Neural progenitor cell (in vitro differentiated cells): ENCODE results near the gene DNMT1. TPM values are rescaled to one million over a fixed set of nuclear protein-coding genes. Genes with fewer than 3 reads are reported as not detected.

Experiments
- DNase-seq: peaks from one replicate; pipeline ENCODE4 v3.0.0-alpha.2; 2016; ENCODE audit warnings: low spot score
- H2AFZ ChIP-seq: fragments of 200-600 bp; sonication (generic); replicated peaks from 2 replicates; pipeline ENCODE4 v1.6.1; 2016; ENCODE audit warnings: antibody characterized with exemption
- H3F3A ChIP-seq: fragments of 200-600 bp; sonication (generic); 2 replicates; pipeline ENCODE4 v1.6.1; 2016; ENCODE audit warnings: antibody characterized with exemption, low read depth
- H3K27ac ChIP-seq: fragments of 200-600 bp; sonication (generic); 2 replicates; pipeline ENCODE4 v1.5.1; 2016; ENCODE audit warnings: mild to moderate bottlenecking
- H3K27me3 ChIP-seq: fragments of 200-600 bp; sonication (generic); 2 replicates; pipeline ENCODE4 v1.6.1; 2016; ENCODE audit warnings: mild to moderate bottlenecking, moderate library complexity
- H3K36me3 ChIP-seq: fragments of 200-600 bp; sonication (generic); 2 replicates; pipeline ENCODE4 v1.5.1; 2016
- H3K4me1 ChIP-seq: fragments of 200-600 bp; sonication (generic); 2 replicates; pipeline ENCODE4 v1.6.1; 2016; ENCODE audit warnings: mixed run types
- H3K4me2 ChIP-seq: fragments of 200-600 bp; sonication (generic); 2 replicates; pipeline ENCODE4 v1.6.1; 2016
- H3K4me3 ChIP-seq: fragments of 200-600 bp; sonication (generic); 2 replicates; pipeline ENCODE4 v1.5.1; 2016
- H3K79me2 ChIP-seq: fragments of 200-600 bp; sonication (generic); 2 replicates; pipeline ENCODE4 v1.6.1; 2016; ENCODE audit warnings: low read depth
- H3K9ac ChIP-seq: fragments of 200-600 bp; sonication (generic); 2 replicates; pipeline ENCODE4 v1.6.1; 2016
- H3K9me3 ChIP-seq: fragments of 200-600 bp; sonication (generic); 2 replicates; pipeline ENCODE4 v1.5.1; 2016; ENCODE audit warnings: low read depth
- H4K20me1 ChIP-seq: fragments of 200-600 bp; sonication (generic); 2 replicates; pipeline ENCODE4 v1.6.1; 2016; ENCODE audit warnings: low read depth
- H3K27ac Mint-ChIP-seq: 3 replicates; pipeline ENCODE4 v1.8.0; 2021; ENCODE audit warnings: mixed read lengths
- H3K27me3 Mint-ChIP-seq: 2 replicates; pipeline ENCODE4 v1.8.0; 2022; ENCODE audit warnings: low read depth, mild to moderate bottlenecking, inconsistent platforms, moderate library complexity, mixed read lengths; ENCODE audit not compliant: insufficient read depth
- H3K36me3 Mint-ChIP-seq: 3 replicates; pipeline ENCODE4 v1.8.0; 2021; ENCODE audit warnings: mixed read lengths
- H3K4me1 Mint-ChIP-seq: 3 replicates; pipeline ENCODE4 v1.8.0; 2021; ENCODE audit warnings: mixed read lengths
- H3K4me3 Mint-ChIP-seq: 3 replicates; pipeline ENCODE4 v1.8.0; 2021; ENCODE audit warnings: mild to moderate bottlenecking, moderate library complexity, mixed read lengths
- H3K9me3 Mint-ChIP-seq: 3 replicates; pipeline ENCODE4 v1.8.0; 2020; ENCODE audit warnings: mixed read lengths
- EZH2 ChIP-seq: fragments of 200-600 bp; sonication (generic); IDR thresholded peaks from 2 replicates; pipeline ENCODE4 v1.6.1; 2017; ENCODE audit warnings: antibody characterized with exemption, mild to moderate bottlenecking, moderate library complexity
- EZH2phosphoT487 ChIP-seq: fragments of 200-600 bp; sonication (generic); IDR thresholded peaks from 2 replicates; pipeline ENCODE4 v1.6.1; 2017; ENCODE audit warnings: antibody characterized with exemption
- total RNA-seq: library from RNA; depleted of rRNA; stranded (reverse); fragments of >200 nt; gene quantifications from 2 replicates; pipeline ENCODE4 v1.2.3, GENCODE V29; 2015; ENCODE audit warnings: low replicate concordance
- TF ChIP-seq, protein P1 (sequence below): fragments of 200-600 bp; sonication (generic); IDR thresholded peaks from 2 replicates; pipeline ENCODE4 v1.5.1; 2017; ENCODE audit warnings: antibody characterized with exemption, mild to moderate bottlenecking

Gene DNMT1
- total RNA-seq, 1 donor from 2014 or later = 203 TPM

DNA sequence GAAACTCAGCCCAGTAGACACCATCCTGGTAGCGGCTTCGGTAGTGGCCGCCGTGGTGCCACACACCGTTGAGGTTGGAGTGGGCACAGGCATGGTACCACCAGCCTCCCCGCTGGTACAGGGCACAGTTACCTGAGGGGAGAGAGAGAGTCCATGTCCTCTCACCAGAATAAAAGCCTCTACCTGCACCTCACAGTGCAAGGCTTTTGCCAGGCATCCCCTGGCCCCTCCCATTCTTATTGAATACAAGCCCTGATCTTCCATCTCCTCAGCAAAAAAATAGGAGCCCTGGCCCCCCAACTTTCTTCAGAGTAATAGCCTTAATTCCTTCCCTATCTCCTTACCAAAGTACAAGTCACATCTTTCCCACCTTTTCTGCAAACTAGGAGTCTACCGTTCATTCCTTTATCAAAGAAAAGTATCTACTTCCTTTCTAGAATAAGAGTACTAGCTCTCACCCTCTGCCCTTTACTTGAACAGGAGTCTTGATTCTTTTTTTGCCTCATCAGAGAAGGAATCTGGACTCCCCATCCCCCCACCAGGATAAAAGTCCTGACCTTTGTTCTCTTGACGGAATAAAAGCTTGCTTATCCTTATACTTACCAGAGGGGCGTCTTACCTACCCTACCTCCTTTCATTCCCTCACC lies 102.0 kb downstream of the DNMT1 start:
- H3K4me1 ChIP-seq = no peaks in the 10 kb centered on the region
- no peak overlapping the region for H3K27ac Mint-ChIP-seq
- no peak for DNase-seq
- H3K9me3 ChIP-seq = no peaks in the 10 kb centered on the region
- H4K20me1 ChIP-seq = no peaks in the 10 kb centered on the region
- H3K27me3 Mint-ChIP-seq = peaks cover 19% of the 10 kb centered on the region
- H2AFZ ChIP-seq = no peak overlapping the region
- peaks cover 4% of the 10 kb centered on the region for H3K9me3 Mint-ChIP-seq
- no peaks in the 10 kb centered on the region for H3K4me1 Mint-ChIP-seq
- no peak overlapping the region for H3K4me3 ChIP-seq
- H3K9ac ChIP-seq = no peak overlapping the region
- no peak overlapping the region for H3K27ac ChIP-seq
- TF ChIP-seq EZH2 (no peak), EZH2phosphoT487 (no peak)
- TF ChIP-seq, protein P1, sequence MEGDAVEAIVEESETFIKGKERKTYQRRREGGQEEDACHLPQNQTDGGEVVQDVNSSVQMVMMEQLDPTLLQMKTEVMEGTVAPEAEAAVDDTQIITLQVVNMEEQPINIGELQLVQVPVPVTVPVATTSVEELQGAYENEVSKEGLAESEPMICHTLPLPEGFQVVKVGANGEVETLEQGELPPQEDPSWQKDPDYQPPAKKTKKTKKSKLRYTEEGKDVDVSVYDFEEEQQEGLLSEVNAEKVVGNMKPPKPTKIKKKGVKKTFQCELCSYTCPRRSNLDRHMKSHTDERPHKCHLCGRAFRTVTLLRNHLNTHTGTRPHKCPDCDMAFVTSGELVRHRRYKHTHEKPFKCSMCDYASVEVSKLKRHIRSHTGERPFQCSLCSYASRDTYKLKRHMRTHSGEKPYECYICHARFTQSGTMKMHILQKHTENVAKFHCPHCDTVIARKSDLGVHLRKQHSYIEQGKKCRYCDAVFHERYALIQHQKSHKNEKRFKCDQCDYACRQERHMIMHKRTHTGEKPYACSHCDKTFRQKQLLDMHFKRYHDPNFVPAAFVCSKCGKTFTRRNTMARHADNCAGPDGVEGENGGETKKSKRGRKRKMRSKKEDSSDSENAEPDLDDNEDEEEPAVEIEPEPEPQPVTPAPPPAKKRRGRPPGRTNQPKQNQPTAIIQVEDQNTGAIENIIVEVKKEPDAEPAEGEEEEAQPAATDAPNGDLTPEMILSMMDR = no peak
- peaks cover 36% of the 10 kb centered on the region for H3K27me3 ChIP-seq
- H3K4me3 Mint-ChIP-seq = no peak overlapping the region
- H3K79me2 ChIP-seq = no peaks in the 10 kb centered on the region
- H3K4me2 ChIP-seq = no peak overlapping the region
- H3K36me3 Mint-ChIP-seq = no peaks in the 10 kb centered on the region
- H3F3A ChIP-seq = no peaks in the 10 kb centered on the region
- H3K36me3 ChIP-seq = no peaks in the 10 kb centered on the region

GRCh38 chr19:10091895-10092641 lies 102.7 kb downstream of the DNMT1 start:
- H3K9me3 ChIP-seq = no peaks in the 10 kb centered on the region
- Mint-ChIP-seq H3K27me3 (peaks cover 26% of the 10 kb centered on the region), H3K4me3 (no peak overlapping the region), H3K36me3 (no peaks in the 10 kb centered on the region), H3K4me1 (no peaks in the 10 kb centered on the region), H3K27ac (no peak overlapping the region), H3K9me3 (peaks cover 6% of the 10 kb centered on the region)
- H3K27ac ChIP-seq = no peak overlapping the region
- no peak for DNase-seq
- H4K20me1 ChIP-seq = no peaks in the 10 kb centered on the region
- H3F3A ChIP-seq = no peaks in the 10 kb centered on the region
- no peaks in the 10 kb centered on the region for H3K4me1 ChIP-seq
- no peaks in the 10 kb centered on the region for H3K36me3 ChIP-seq
- peaks cover 36% of the 10 kb centered on the region for H3K27me3 ChIP-seq
- H2AFZ ChIP-seq = no peak overlapping the region
- H3K79me2 ChIP-seq = no peaks in the 10 kb centered on the region
- TF ChIP-seq EZH2 = no peak
- TF ChIP-seq, protein P1 = no peak
- no peak for TF ChIP-seq EZH2phosphoT487
- no peak overlapping the region for H3K4me3 ChIP-seq
- no peak overlapping the region for H3K9ac ChIP-seq
- H3K4me2 ChIP-seq = no peak overlapping the region

DNA sequence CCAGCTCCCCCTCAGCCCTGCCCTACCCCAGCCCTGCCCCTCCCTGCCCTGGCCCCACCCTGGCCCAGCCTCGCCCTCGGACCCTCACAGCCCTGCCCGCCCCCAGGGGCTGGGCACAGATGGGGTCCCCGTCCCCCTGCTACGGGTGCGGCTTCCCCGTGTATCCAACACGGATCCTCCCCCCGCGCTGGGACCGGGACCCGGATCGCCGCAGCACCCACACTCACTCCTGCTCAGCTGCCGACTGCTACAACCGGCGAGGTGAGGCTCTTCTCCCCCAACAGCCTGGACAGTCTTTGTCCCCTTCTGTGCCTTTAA lies 103.4 kb downstream of the DNMT1 start:
- Histone ChIP-seq H3K4me2 (no peak overlapping the region), H3K79me2 (no peaks in the 10 kb centered on the region), H3K9me3 (no peaks in the 10 kb centered on the region), H4K20me1 (no peaks in the 10 kb centered on the region), H3K9ac (no peak overlapping the region), H3F3A (no peaks in the 10 kb centered on the region), H3K4me3 (no peak overlapping the region), H3K4me1 (peaks cover 5% of the 10 kb centered on the region), H2AFZ (no peak overlapping the region), H3K27me3 (peaks cover 36% of the 10 kb centered on the region), H3K36me3 (no peaks in the 10 kb centered on the region), H3K27ac (no peak overlapping the region)
- TF ChIP-seq, protein P1 = no peak
- TF ChIP-seq EZH2phosphoT487 (no peak), EZH2 (no peak)
- DNase-seq = no peak
- H3K4me3 Mint-ChIP-seq = no peak overlapping the region
- H3K27me3 Mint-ChIP-seq = peaks cover 27% of the 10 kb centered on the region
- H3K27ac Mint-ChIP-seq = no peak overlapping the region
- H3K36me3 Mint-ChIP-seq = no peaks in the 10 kb centered on the region
- H3K4me1 Mint-ChIP-seq = no peaks in the 10 kb centered on the region
- peaks cover 6% of the 10 kb centered on the region for H3K9me3 Mint-ChIP-seq
